Fibroblast of pulmonary artery (primary cell): ENCODE results near the gene PSME3IP1.
A peak's percentile ranks its signal among the peaks of the same experiment; 100 is the strongest.

ENCODE experiments used
- DNase-seq: peaks from one replicate; pipeline ENCODE4 v3.0.0-alpha.2; 2010; ENCODE audit warnings: low read depth
- H3K4me3 ChIP-seq: replicated peaks from 2 replicates; pipeline ENCODE4 v1.5.1; 2011; ENCODE audit warnings: low read depth, mild to moderate bottlenecking, control low read depth, low read length, moderate library complexity
- TF ChIP-seq, protein P1 (sequence below): IDR thresholded peaks from 2 replicates; pipeline ENCODE4 v1.5.1; 2011; ENCODE audit warnings: mild to moderate bottlenecking, control low read depth, low read length, inconsistent platforms; ENCODE audit errors: missing control alignments

Gene PSME3IP1

DNA sequence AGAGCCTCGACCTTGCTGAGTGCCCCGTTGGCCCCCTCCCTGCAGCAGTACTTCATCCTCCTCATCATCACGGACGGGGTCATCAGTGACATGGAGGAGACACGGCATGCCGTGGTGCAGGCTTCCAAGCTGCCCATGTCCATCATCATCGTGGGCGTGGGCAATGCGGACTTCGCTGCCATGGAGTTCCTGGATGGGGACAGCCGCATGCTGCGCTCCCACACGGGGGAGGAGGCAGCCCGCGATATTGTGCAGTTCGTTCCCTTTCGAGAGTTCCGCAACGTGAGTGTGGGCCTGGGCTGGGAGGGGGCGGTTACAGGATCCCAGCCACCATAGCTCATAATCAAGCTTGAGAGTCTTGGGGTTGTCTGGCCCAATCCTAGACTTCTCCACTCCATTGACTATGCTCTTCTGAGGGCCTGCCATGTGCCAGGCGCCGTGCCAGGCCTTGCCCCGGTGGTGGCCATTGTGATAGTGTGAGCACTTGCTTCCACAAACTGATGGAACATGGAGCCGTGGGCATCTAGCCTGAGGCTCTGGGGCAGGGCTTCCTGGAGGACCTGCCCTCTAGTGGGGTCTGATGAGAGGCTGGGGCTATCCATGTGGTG lies 39.7 kb downstream of the PSME3IP1 start:
- DNase-seq = no peak
- TF ChIP-seq, protein P1, sequence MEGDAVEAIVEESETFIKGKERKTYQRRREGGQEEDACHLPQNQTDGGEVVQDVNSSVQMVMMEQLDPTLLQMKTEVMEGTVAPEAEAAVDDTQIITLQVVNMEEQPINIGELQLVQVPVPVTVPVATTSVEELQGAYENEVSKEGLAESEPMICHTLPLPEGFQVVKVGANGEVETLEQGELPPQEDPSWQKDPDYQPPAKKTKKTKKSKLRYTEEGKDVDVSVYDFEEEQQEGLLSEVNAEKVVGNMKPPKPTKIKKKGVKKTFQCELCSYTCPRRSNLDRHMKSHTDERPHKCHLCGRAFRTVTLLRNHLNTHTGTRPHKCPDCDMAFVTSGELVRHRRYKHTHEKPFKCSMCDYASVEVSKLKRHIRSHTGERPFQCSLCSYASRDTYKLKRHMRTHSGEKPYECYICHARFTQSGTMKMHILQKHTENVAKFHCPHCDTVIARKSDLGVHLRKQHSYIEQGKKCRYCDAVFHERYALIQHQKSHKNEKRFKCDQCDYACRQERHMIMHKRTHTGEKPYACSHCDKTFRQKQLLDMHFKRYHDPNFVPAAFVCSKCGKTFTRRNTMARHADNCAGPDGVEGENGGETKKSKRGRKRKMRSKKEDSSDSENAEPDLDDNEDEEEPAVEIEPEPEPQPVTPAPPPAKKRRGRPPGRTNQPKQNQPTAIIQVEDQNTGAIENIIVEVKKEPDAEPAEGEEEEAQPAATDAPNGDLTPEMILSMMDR = no peak
- H3K4me3 ChIP-seq = no peak overlapping the region

DNA sequence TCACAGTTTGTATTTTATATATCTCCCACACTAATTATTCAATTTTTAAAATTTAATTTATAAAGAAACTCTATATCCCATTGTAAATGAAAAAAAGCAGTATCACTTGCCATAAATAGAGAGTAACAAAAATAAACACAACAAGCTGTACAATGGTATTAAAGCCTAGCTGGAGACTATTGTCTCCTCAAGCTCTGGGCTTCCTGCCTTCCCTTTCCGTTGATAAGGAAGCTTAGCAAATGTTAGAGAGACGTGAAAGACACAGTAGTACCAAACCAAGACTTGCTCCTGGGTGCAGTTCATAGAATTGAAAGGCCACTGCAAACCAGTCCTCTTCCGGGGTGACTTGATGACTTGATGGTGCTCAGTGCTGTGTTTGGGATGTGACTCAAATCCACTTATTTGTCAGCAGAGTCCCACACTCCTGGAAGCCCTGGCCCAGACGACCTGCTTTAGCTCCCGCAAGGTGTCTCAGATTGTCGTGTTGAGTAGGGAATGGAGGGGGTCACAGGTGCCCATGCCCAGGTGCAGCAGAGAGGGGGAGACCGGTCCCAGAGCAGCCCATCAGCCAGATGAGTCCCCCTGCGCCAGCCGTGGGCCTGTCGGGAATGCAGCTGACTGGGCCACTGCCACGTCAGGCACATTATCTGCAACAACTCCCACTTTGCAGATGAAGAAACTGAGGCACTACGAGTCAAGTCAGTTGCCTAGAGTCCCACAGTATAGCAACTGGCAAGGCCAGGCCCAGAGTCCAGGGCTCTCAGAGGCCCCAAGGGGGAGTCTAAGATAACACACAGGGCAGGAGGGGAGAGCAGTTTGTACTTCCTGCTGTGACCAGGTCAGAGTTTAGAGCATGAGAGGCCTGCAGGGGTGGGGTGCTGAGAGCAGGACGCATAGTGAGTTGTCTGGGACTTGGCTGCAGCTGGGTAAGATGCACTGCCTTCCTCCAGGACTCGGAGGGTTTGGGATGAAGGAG lies 40.5 kb downstream of the PSME3IP1 start:
- TF ChIP-seq, protein P1 = no peak
- H3K4me3 ChIP-seq = no peak overlapping the region

DNA sequence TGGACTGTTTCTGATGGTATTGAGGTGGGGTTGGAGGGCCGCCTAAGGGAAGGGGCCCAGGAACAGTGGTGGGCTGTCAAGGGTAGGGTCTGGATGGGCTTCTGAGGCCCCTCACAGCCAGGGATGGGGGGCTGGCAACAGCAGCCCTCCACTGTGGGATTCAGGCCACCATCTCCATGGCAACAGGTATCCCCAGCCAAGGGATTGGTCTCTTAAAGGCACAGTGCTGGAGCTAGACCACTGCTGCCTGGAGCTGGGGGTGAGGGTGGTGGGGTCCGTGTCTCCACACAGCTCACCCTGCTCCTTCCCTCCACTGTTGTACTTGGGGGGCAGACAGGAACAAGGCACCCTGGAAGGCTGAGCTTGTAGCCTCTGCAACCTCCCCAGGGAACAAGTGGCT lies 41.8 kb downstream of the PSME3IP1 start:
- H3K4me3 ChIP-seq = no peak overlapping the region
- TF ChIP-seq, protein P1 = no peak
- DNase-seq = no peak

More for the DNA sequence above, 40.5 kb downstream of the PSME3IP1 start:
- peak; percentile 58 for DNase-seq

DNA sequence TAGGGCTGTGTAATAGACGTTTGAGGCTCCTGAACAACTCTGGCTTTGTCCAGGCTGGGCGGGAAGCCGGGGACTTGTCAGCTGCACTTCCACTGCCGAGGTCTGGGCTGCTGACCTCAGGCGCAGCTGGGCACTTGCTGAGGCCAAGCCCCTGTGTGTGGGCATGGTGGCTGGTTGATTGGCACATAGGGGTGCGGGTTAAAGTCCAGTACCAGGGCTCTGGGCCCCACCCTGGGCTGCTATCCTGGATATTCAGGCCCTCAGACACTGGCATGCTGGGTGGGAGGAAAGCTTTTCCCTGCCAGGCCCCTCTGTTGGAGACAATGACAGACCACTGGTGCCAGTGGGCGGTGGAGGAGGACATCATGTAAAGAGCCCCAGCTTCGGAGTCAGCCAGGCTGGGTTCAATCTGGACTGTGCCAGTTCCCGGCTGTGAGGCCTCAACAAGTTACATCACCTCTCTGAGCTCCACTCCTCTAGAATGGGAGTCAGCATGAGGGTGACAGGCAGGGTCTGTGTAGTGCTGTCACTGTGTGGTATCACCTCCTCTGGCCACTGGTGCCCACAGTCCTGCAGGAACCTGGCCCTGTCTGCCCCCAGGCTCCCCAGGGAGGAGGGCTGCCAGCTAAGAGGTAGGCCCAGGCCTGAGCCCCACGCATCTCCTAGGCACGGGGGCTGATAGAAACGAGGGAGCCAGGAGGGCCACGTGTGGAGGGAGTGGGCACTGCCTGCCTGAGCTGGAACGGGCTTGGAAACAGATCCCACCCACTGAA lies 42.5 kb downstream of the PSME3IP1 start:
- no peak overlapping the region for H3K4me3 ChIP-seq
- no peak for DNase-seq
- TF ChIP-seq, protein P1 = no peak

DNA sequence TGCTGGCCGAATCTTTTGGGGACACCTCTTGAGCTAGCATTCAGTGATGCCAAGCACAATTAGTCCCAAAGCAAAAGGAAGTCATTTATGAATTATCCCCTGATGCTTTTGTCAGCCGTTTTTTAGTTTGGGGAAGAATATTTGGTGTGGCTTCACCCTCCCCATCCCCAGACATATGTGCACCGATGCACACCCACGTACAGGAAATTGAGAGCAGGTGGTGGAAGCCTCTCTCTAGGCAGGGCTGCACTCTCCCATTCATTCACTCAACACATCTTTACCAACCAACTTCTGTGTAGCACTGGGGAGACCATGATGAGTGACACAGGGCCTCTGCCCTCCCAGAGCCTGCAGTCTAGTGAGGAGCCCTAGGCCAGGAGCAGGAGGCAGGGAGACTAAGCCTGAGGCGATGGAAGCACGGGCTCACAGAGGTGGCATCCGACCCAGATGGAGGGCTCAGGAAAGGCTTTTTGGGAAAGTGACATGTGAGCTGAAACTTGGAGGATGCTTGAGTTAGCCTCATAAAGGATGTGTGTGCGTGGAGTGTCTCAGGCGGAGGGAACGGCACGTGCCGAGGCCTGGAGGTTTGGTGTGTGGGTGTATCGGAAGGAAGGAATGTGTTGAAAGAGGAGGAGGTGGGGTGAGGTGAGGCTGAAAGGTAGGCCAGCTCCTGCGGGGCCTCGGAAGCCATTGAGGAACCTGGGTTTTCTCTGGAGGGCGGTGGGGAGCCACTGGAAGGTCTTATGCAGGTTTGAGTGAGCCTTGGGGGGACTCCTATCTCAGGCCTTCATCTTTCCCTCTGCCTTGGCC lies 43.8 kb downstream of the PSME3IP1 start:
- TF ChIP-seq, protein P1 = no peak
- no peak overlapping the region for H3K4me3 ChIP-seq
- no peak for DNase-seq
